Activated CD8-positive, alpha-beta memory T cell treated with anti-CD3 and anti-CD28 coated beads for 4 hours (primary cell): ENCODE results near the gene ACCSL.

Experiments used
- DNase-seq, 2 donors: peaks; one replicate each; pipeline ENCODE4 v3.0.0-alpha.2; 2020; ENCODE audit warnings: low read depth in 2 of 2

Gene ACCSL

GRCh38 chr11:44018127-44018521 lies 29.7 kb upstream of the ACCSL start:
- DNase-seq = no peak

- no peak for DNase-seq
Observed at GRCh38 chr11:44018829-44019228, 29.0 kb upstream of the ACCSL start.

GRCh38 chr11:44024977-44025376 lies 22.8 kb upstream of the ACCSL start:
- DNase-seq = no peak

- no peak for DNase-seq
Observed at GRCh38 chr11:44025727-44026126, 22.1 kb upstream of the ACCSL start.

- DNase-seq = no peak
Observed at GRCh38 chr11:44028401-44028800, 19.4 kb upstream of the ACCSL start.

GRCh38 chr11:44028816-44029506 lies 18.8 kb upstream of the ACCSL start:
- no peak for DNase-seq

GRCh38 chr11:44029507-44029845 lies 18.3 kb upstream of the ACCSL start:
- DNase-seq = no peak

- no peak for DNase-seq
Observed at GRCh38 chr11:44029977-44030911, 17.5 kb upstream of the ACCSL start.

- no peak for DNase-seq
Observed at GRCh38 chr11:44030996-44031395, 16.8 kb upstream of the ACCSL start.

GRCh38 chr11:44031549-44031948 lies 16.2 kb upstream of the ACCSL start:
- DNase-seq = no peak

GRCh38 chr11:44032299-44033085 lies 15.3 kb upstream of the ACCSL start:
- DNase-seq = no peak

- DNase-seq = no peak
Observed at GRCh38 chr11:44033411-44033850, 14.3 kb upstream of the ACCSL start.

- DNase-seq = no peak
Observed at GRCh38 chr11:44033856-44034255, 13.9 kb upstream of the ACCSL start.

- DNase-seq = no peak
Observed at GRCh38 chr11:44034639-44035038, 13.1 kb upstream of the ACCSL start.

- DNase-seq = no peak
Observed at GRCh38 chr11:44036811-44037657, 10.7 kb upstream of the ACCSL start.

- no peak for DNase-seq
Observed at GRCh38 chr11:44037658-44037998, 10.2 kb upstream of the ACCSL start.

- no peak for DNase-seq
Observed at GRCh38 chr11:44043157-44043556, 4.6 kb upstream of the ACCSL start.

GRCh38 chr11:44046182-44046581 lies 1.6 kb upstream of the ACCSL start:
- DNase-seq = no peak

- DNase-seq = no peak
Observed at GRCh38 chr11:44047298-44047697, 483 bp upstream of the ACCSL start.

- DNase-seq = no peak
Observed at GRCh38 chr11:44049832-44050231, 2.1 kb downstream of the ACCSL start.

GRCh38 chr11:44051171-44051570 lies 3.4 kb downstream of the ACCSL start:
- no peak for DNase-seq

- no peak for DNase-seq
Observed at GRCh38 chr11:44057340-44057739, 9.6 kb downstream of the ACCSL start.
